ENCODE results near the gene HSPA12A.

DNA sequence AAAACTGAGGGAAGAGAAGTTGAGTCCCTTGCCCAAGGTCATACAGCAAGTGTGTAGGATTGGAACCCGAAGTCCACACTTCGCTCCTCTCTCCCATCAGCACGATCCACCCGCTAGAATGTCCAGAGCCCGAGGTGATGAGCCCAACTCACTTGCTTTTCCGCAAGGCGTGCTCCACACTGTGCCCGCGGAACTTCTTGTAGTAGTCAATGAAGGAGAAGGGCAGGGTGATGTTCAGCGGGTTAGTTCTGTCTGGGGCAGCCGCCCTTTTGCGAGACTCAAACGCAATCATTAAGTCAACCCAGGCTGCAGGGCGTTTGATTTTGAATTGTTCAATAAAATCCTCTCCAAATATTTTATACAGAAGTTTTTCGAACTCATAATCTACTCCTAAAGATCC, 63.0 kb downstream of the HSPA12A start:
- TF ChIP-seq POLR2A (IDR thresholded peaks at IDR 0.05; ENCODE audit: low read depth) (no peak), POLR2AphosphoS5 (IDR thresholded peaks at IDR 0.05) (no peak)
- TF ChIP-seq, protein P1, sequence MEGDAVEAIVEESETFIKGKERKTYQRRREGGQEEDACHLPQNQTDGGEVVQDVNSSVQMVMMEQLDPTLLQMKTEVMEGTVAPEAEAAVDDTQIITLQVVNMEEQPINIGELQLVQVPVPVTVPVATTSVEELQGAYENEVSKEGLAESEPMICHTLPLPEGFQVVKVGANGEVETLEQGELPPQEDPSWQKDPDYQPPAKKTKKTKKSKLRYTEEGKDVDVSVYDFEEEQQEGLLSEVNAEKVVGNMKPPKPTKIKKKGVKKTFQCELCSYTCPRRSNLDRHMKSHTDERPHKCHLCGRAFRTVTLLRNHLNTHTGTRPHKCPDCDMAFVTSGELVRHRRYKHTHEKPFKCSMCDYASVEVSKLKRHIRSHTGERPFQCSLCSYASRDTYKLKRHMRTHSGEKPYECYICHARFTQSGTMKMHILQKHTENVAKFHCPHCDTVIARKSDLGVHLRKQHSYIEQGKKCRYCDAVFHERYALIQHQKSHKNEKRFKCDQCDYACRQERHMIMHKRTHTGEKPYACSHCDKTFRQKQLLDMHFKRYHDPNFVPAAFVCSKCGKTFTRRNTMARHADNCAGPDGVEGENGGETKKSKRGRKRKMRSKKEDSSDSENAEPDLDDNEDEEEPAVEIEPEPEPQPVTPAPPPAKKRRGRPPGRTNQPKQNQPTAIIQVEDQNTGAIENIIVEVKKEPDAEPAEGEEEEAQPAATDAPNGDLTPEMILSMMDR (IDR thresholded peaks at IDR 0.05): no peak

Data from esophagus muscularis mucosa (tissue), 3 donors.